ENCODE data around the gene LAMC2.

DNA sequence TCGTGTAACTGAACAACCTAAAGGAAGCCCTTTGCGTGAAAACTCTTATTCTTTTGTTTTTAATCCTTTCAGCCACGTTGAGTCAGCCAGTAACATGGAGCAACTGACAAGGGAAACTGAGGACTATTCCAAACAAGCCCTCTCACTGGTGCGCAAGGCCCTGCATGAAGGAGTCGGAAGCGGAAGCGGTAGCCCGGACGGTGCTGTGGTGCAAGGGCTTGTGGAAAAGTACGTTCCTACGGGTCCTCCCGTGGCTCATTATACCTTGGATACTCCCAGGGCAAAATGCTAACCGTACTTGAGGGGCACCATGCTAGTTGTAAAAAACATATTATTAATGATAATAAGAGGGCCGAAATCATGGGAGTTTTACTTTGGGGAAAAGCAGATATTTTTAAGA lies 49.4 kb downstream of the LAMC2 start:
- no peak for TF ChIP-seq EZH2 (IDR thresholded peaks at IDR 0.05; ENCODE audit: insufficient read depth, poor library complexity, severe bottlenecking)
- TF ChIP-seq EZH2phosphoT487 (IDR thresholded peaks at IDR 0.05; ENCODE audit: insufficient read depth, low read depth): no peak
